A204.1 (cell line): ENCODE measurements around the gene TENM4.

Experiments
- FAIRE-seq: peaks from 2 replicates; lab custom pipeline; 2012; peaks lifted over from hg19 to GRCh38; lab: Jason Lieb, UNC

Gene TENM4

DNA sequence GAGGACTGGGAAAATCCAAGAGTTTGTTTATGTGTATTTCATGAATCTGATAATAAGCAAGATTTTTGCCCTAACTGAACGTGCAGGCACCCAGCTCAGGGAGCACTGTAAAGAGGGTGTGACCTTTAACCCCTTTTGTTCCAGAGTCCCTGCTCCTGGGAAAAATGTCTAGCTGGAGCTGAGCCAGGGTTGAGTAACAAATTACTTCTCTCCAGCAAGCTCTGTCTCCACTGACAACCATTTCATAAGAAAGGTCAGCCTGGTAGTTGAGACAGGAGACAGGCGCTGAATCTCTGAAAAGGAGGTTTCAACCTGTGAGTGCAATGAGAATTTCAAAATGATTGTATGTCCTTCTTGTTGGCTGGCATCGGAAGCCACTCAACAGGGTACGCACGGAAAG, 709.8 kb downstream of the TENM4 start:
- FAIRE-seq = no peak

DNA sequence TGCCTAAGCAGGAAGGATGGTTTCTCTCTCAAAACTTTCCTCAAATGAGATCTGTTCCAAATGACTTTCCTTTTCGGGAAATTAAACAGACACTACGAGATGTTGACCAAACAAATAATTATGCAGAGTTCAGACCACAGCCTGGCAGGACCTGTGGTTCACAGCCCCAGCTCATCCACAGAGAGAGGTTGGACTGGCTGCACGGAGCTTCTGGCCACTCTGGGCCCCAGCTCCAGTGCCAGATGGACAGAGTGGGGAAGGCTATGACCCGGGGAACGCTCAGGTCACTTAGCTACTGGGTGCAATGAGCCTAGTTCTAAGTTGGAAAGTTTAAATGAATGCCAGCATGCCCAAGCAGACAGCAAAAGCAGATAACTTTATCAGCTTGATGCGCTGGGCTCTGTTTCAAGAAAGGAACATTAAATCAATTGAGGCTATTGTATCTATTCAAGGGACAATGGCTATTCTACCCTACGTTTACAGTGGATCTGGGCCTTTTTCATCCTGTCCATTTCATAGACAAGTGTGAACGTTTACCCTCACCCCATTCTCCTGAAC, 710.5 kb downstream of the TENM4 start:
- no peak for FAIRE-seq

DNA sequence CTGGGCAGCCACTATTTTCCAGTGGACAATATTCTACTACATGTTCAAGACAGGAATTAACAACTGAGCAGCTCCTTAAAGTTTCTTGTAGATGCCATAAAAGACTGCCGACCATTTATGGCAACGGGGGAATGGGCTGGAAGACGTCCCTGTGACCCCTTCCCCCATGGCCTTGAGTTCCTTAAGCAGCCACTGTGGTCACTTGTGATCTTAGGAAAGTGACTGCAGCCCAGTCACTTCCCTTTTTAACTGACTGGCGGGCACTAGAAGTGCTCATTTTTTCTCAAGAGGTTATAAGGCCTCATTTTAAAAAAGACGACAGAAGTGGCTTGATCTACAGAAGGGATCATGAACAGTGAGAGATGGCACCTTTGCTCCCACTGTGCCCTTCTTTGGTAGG, 713.0 kb downstream of the TENM4 start:
- FAIRE-seq = no peak

DNA sequence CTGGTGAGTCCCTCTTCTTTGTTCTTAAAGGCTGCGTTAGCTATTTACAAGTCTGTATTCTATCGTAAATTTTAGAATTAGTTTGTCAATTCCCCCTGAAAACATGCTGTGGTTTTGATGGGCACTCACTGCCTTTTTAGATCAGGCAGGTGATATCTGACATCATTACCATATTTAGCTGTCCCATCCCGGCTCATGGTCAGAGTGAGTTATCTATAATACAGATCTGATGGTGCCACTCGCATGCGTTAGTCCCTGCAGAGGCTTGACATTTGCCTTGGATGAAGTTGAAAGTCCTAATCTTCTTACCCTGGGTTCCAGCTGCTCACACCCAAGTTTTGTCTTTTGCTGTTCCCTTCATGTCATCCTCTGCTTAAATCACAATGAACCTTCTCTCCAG, 715.6 kb downstream of the TENM4 start:
- no peak for FAIRE-seq

DNA sequence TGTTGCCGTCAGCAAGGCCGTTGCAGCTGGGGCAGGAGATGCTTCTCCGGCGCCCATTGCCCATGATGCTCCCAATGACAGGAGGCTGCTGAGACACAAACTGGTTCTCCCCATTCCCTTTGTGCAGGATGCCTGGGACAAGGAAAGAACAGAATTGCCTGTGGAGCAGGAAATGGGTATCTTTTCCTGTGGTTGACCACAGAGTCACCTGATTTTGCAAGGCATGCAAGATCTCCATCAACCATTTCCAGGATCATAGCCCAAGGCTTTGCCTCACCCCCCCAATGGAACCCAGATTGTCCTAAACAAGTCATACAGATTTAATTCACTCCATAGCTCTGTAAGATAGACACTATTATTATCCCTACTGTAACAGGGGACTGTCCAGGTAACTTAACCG, 718.0 kb downstream of the TENM4 start:
- FAIRE-seq = no peak

DNA sequence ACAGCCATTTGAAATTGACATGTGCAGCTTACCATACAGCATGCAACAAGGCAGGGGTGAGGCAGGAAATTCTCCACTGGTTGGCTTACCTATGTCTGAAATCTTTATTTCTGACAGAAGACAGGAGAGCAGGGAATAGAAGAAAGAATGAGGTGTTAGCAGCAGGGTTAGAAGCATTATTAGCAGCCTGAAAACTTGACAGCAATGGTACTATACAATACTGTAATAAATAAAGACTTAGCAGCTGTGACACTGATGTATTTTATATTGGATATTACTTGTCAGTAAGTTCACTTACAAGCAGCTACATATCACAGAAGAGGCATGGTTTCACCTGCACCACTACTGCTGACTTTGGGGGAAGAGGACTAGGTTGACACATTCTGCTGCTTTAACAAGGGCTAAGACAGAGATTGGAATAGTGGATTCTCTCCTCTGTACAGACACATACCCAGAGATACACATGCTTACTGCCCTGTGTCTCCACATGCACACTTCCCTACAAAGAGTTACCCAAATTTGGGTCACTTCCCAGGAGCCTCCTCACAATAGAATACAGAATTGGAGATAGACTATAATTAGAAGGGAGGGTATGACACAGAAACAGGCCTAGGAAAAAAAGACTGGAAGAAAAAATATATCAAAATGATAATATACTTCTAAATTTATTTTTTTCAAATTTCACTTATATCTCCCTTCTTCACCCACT, 720.4 kb downstream of the TENM4 start:
- no peak for FAIRE-seq

GRCh38 chr11:78717041-78717440, 723.8 kb downstream of the TENM4 start:
- FAIRE-seq = no peak

- FAIRE-seq = no peak
These were observed 725.1 kb downstream of the TENM4 start for GRCh38 chr11:78715639-78716311.

DNA sequence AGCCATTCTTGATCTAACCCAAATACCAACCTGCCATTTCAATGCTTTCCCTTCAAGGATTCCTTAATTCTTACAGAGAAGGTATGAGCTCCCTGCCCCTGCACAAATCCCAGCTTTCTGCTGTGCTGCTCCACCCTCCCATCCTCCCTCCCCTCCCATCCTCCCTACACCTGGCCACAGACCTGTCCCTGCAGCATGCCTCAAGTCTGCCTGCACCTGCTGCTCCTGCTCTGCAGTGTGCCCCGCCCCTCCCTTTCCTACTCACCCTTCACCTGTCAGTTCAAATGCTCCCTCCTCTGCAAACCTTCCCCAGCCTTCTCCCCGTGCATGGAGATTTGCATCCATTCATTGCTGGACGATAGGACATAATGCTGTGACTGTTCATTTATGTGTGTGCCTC, 726.3 kb downstream of the TENM4 start:
- FAIRE-seq = no peak

DNA sequence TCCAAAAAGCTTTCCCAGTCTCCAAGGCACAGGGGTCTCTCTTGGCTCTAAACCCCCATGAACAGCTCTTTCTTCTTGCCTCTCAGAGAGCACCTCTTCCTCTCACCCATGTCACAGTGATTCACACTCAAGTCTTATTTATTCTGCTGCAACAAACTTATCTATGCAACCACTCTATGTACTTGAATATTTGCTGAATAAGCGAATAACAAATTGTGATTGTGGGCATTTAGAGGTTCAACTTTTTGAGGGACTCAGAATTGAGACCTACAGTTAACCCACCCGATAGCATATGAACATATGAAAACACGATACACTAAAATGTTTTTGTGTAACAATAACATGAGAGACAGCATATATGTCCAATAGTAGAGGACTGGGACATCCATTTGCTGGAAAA, 729.1 kb downstream of the TENM4 start:
- FAIRE-seq = no peak

- FAIRE-seq = no peak
These were observed 730.4 kb downstream of the TENM4 start for GRCh38 chr11:78710417-78710816.

DNA sequence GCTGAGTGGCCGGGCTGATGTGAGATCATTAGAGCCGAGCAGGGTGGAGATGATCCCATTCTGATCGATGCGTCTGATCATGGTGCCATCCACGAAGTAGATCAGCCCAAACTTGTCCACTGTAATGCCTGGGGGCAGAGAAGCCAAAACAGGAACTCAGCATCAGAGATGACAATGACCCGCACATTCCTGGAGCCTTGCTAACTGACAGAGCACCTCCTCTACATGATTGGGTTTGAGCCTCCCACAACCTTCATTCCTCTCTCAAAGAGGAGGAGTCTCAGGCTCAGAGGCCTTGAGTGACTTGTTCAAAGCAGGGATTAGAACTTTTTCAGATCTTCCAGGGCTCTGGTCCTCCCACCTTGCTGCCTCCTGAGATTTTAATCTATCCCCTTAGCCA, 732.4 kb downstream of the TENM4 start:
- FAIRE-seq = no peak

GRCh38 chr11:78706551-78706950, 734.3 kb downstream of the TENM4 start:
- FAIRE-seq = no peak

GRCh38 chr11:78704811-78705210, 736.0 kb downstream of the TENM4 start:
- FAIRE-seq = no peak

DNA sequence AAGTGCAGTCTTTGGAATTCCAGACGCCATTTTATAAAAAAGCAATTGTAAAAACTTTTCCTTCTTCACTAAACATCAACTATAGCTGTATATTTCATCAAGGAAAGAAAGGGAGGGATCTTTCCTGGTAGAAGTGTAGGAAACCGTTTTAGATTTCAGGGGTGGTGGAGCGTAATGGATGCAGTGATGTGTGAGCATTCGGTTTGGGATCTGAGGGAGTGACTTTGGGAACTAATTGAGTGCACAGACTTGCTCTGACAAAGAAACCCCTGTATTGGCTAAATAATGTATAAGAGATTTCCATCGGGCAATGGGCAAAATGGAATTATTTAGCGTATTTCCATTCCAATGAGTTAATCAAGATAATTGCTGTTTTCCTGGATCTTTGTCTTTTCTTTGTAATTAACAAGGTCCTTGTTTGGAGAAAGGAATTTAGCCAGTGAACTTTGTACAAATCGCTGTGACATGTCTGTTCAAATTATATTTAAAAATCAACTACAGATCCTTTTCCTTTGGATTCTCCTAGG, 741.2 kb downstream of the TENM4 start:
- FAIRE-seq = no peak

GRCh38 chr11:78698612-78699011, 742.2 kb downstream of the TENM4 start:
- FAIRE-seq = no peak

DNA sequence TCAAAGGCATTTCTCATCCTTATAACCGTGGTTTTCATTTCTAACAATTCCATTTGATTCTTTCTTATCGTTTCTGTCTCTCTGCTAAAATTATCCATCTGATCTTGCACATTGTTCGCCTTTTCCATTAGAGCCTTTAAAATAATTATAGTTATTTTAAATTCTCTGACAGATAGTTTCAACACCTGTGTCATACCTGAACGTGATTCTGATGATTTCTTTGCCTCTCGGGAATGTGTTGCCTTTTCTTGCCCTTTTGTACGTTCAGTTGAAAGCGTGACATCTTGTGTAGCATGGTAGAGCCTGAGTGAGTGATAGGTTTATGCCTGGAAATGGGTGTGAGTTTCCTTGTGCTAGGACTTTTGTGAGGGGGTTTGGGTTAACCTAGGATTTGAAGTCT, 744.7 kb downstream of the TENM4 start:
- no peak for FAIRE-seq

DNA sequence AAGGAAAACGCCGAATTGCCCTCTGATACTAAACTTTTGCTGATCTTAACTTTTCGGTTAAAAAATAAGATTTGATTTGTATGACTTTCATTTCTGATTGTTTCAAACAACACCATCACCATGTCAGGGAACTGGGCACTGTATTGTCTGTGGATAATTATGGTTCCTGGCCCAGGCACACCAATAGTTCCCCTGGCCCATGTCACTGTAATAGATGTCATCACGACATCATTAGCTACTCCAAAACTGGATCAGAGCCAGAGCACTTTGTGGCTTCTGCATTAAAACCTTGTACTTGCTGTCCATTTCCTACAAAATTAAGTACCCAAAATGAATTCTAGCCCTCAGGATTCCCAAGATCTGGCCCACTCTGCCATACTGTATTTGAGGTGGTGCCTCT, 746.7 kb downstream of the TENM4 start:
- FAIRE-seq = no peak

DNA sequence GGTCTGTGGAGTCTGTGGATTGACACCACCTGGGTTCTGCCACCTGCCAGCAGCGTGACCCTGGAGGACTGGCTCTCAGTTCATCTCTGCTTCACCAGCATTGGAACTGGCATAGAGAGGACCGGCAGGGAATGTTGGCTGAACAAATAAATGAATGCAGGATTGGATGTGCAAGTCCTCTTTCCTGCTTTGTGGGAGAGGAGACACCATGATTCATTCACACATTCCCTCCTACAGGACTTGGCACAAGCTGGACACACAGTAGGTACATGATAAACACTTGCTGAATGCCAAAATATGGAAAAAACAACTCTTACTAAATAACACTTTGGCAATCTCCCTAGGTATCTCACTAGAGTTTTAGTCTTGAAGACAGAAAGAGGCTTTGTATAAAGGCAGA, 749.6 kb downstream of the TENM4 start:
- FAIRE-seq = no peak

DNA sequence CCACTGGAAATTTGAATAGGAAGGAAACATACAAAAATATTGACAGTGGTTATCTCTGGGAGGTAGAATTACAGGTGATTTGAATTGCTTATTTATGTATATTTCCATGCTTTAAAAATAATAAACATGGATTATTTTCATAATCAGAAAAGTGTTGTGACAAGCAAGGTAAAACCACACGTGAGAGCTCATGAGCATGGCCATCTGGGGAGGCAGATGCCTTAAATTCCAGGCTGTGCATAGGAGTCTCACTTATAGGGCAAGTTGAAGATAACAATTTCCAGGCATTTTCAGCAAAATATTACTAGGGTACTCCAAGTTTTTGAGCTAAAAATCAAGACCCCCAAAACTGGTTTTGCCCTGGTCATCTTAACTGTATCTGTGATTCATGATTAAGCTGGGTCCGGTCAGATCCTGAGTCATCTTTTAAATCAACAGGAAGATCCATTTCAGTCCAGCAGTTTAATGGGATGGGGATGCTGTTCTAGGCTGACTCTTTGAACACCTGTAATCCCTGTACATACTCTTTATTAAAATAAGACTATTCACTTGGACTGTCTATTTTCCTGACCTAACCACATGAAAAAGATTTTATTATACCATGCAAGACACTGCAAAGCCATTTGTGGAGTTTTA, 750.4 kb downstream of the TENM4 start:
- no peak for FAIRE-seq

DNA sequence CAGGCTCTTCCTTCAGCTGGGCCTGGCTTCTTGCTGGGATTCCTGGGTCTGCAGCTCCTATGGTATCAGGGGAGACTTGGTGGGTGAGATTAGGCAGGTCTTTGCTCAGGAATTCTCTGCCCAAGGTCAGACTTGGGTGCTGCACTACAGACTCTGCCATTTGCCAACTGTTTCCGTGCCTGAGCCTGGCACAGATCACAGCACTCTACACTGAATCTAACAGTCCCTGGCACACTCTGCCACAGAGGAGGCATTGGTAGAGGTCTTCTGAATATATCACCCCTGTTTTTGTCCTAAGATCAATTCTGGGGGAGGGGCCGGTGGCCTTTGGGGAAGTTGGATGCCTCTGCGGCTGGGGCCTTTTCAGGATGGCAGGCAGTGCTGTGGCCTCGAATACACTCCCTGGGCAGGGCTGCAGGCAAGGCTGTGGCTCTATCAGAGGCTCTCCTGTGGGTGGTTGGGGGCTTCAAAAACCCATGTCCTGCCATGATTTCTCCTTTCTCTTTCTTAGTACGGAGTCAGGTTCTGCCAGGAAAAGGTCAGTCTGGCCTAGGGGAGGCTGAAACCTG, 751.2 kb downstream of the TENM4 start:
- no peak for FAIRE-seq

- no peak for FAIRE-seq
These were observed 751.7 kb downstream of the TENM4 start for GRCh38 chr11:78689101-78689500.

DNA sequence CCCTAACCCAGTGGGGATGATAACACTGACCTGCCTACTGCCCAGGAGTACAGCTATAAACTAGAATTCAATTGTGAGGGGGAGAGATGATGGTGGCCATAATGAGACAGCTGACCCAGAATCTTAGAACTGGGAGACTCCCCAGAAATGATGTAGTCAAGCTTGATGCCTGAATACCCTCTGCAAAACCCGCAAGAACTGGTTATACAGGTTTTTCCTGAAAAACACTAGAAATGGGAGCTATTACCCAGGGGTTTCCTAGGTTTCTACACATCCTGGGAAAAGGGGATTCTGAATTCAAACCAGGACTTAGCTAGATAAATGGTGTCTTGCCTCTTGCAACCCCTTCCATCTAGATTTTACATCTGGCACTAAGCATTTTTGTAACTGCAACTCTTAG, 752.4 kb downstream of the TENM4 start:
- FAIRE-seq = no peak
